Measurements from ENCODE around the gene ZDHHC13. TPM values are rescaled to one million over a fixed set of nuclear protein-coding genes. Genes with fewer than 3 reads are reported as not detected.

The ZDHHC13 gene
- total RNA-seq, 4 donors from 2014 or later = 5.2 to 6.9 (median 5.8) TPM

GRCh38 chr11:19091366-19091765 lies 25.6 kb upstream of the ZDHHC13 start:
- Histone ChIP-seq H3K4me1 (no peaks in the 10 kb centered on the region), H3K4me3 (no peak overlapping the region), H3K36me3 (no peaks in the 10 kb centered on the region), H3K27me3 (no peaks in the 10 kb centered on the region), H3K9me3 (no peaks in the 10 kb centered on the region), H3K27ac (no peak overlapping the region)
- WGBS, 2 donors = 86 to 94% methylated on average over 1 of the region's 1 CpG
- no peak for TF ChIP-seq CTCF (IDR thresholded peaks at IDR 0.05)
- TF ChIP-seq EP300 (IDR thresholded peaks at IDR 0.05) = no peak
- TF ChIP-seq POLR2A (IDR thresholded peaks at IDR 0.05) = no peak
- no peak for DNase-seq (ENCODE audit: low spot score in 2 of 2)

GRCh38 chr11:19092342-19092741 lies 24.6 kb upstream of the ZDHHC13 start:
- TF ChIP-seq EP300 (IDR thresholded peaks at IDR 0.05) (no peak), POLR2A (IDR thresholded peaks at IDR 0.05) (no peak), CTCF (IDR thresholded peaks at IDR 0.05) (no peak)
- Histone ChIP-seq H3K27ac (no peak overlapping the region), H3K4me1 (no peaks in the 10 kb centered on the region), H3K9me3 (no peaks in the 10 kb centered on the region), H3K36me3 (no peaks in the 10 kb centered on the region), H3K27me3 (no peaks in the 10 kb centered on the region), H3K4me3 (no peak overlapping the region)
- no peak for DNase-seq (ENCODE audit: low spot score in 2 of 2)
- WGBS, 2 donors = 74 to 75% methylated on average over 3 of the region's 3 CpGs

GRCh38 chr11:19092850-19093249 lies 24.1 kb upstream of the ZDHHC13 start:
- TF ChIP-seq POLR2A (IDR thresholded peaks at IDR 0.05) = no peak
- TF ChIP-seq CTCF (IDR thresholded peaks at IDR 0.05) = no peak
- TF ChIP-seq EP300 (IDR thresholded peaks at IDR 0.05) = no peak
- Histone ChIP-seq H3K4me1 (no peaks in the 10 kb centered on the region), H3K36me3 (no peaks in the 10 kb centered on the region), H3K4me3 (no peak overlapping the region), H3K27ac (no peak overlapping the region), H3K27me3 (no peaks in the 10 kb centered on the region), H3K9me3 (no peaks in the 10 kb centered on the region)
- no peak for DNase-seq (ENCODE audit: low spot score in 2 of 2)
- 97 to 98% methylated on average over 2 of the region's 2 CpGs for WGBS, 2 donors

- WGBS, 2 donors = 60 to 62% methylated on average over 4 of the region's 4 CpGs
- no peaks in the 10 kb centered on the region for H3K27me3 ChIP-seq
- H3K27ac ChIP-seq = no peak overlapping the region
- no peaks in the 10 kb centered on the region for H3K36me3 ChIP-seq
- DNase-seq (ENCODE audit: low spot score in 2 of 2) = no peak
- TF ChIP-seq POLR2A (IDR thresholded peaks at IDR 0.05) = no peak
- TF ChIP-seq CTCF (IDR thresholded peaks at IDR 0.05) = no peak
- no peak for TF ChIP-seq EP300 (IDR thresholded peaks at IDR 0.05)
- H3K4me3 ChIP-seq = no peak overlapping the region
- H3K9me3 ChIP-seq = no peaks in the 10 kb centered on the region
- no peaks in the 10 kb centered on the region for H3K4me1 ChIP-seq
Measured at GRCh38 chr11:19093976-19094375, 23.0 kb upstream of the ZDHHC13 start.

GRCh38 chr11:19094859-19095258 lies 22.1 kb upstream of the ZDHHC13 start:
- no peaks in the 10 kb centered on the region for H3K9me3 ChIP-seq
- WGBS, 2 donors = 48 to 53% methylated on average over 2 of the region's 2 CpGs
- no peaks in the 10 kb centered on the region for H3K36me3 ChIP-seq
- no peak overlapping the region for H3K4me3 ChIP-seq
- no peak for DNase-seq (ENCODE audit: low spot score in 2 of 2)
- H3K27ac ChIP-seq = no peak overlapping the region
- no peak for TF ChIP-seq EP300 (IDR thresholded peaks at IDR 0.05)
- TF ChIP-seq CTCF (IDR thresholded peaks at IDR 0.05) = no peak
- TF ChIP-seq POLR2A (IDR thresholded peaks at IDR 0.05) = no peak
- H3K27me3 ChIP-seq = no peaks in the 10 kb centered on the region
- no peaks in the 10 kb centered on the region for H3K4me1 ChIP-seq
